HG03378 (cell line): Measurements from ENCODE around the gene ENDOG.
"Not testable (repeated sequence)": the region's sequence is repeated elsewhere in the genome, so short reads cannot be mapped to it uniquely, and the experiment has no call there.

Source experiments
- ATAC-seq: cut with Tn5 transposase; IDR thresholded peaks from one replicate; pipeline ENCODE4 v1.9.1; 2021; ENCODE audit warnings: mild to moderate bottlenecking, moderate library complexity; ENCODE audit not compliant: unreplicated experiment

Gene ENDOG

GRCh38 chr9:128860937-128861336 lies 42.6 kb downstream of the ENDOG start:
- ATAC-seq = no peak

GRCh38 chr9:128861501-128861900 lies 43.2 kb downstream of the ENDOG start:
- no peak for ATAC-seq

GRCh38 chr9:128862401-128862851 lies 44.1 kb downstream of the ENDOG start:
- no peak for ATAC-seq

GRCh38 chr9:128863647-128864046 lies 45.3 kb downstream of the ENDOG start:
- ATAC-seq = no peak

GRCh38 chr9:128870128-128870940 lies 52.0 kb downstream of the ENDOG start:
- no peak for ATAC-seq

- ATAC-seq = not testable (repeated sequence)
Observed at GRCh38 chr9:128870941-128871265, 52.6 kb downstream of the ENDOG start.
